ENCODE data around the gene DHODH.
"Not testable (repeated sequence)": the region's sequence is repeated elsewhere in the genome, so short reads cannot be mapped to it uniquely, and the experiment has no call there.

The DHODH gene

DNA sequence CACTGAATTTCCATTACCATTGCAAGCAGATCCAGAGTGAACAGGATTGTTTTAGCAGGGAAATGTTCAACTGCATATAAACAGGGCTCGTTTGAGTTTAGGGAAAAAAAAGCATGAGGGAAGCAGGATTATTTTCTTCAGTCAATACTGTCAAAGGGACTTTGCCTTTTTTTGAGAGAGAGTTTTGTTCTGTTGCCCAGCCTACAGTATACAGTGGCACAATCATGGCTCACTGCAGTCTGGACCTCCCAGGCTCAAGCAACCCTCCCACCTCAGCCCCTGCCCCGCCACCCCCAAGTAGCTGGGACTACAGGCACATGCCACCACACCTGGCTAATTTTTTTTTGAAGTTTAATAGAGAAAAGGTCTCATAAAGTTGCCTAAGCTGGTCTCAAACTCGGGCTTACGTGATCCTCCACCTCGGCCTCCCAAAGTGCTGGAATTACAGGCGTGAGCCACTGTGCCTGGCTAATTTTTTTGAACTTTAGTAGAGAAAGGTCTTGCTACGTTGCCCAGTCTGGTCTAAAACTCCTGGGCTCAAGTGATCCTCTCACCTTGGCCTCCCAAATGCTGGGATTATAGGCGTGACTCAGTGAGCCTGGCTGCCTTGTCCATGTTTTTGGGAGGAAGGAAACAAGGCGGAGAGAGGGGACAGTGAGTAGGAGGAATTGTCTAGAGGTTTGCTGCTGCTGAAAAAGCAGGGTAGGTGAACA is 23.1 kb upstream of the DHODH start:
- TF ChIP-seq, protein P1, sequence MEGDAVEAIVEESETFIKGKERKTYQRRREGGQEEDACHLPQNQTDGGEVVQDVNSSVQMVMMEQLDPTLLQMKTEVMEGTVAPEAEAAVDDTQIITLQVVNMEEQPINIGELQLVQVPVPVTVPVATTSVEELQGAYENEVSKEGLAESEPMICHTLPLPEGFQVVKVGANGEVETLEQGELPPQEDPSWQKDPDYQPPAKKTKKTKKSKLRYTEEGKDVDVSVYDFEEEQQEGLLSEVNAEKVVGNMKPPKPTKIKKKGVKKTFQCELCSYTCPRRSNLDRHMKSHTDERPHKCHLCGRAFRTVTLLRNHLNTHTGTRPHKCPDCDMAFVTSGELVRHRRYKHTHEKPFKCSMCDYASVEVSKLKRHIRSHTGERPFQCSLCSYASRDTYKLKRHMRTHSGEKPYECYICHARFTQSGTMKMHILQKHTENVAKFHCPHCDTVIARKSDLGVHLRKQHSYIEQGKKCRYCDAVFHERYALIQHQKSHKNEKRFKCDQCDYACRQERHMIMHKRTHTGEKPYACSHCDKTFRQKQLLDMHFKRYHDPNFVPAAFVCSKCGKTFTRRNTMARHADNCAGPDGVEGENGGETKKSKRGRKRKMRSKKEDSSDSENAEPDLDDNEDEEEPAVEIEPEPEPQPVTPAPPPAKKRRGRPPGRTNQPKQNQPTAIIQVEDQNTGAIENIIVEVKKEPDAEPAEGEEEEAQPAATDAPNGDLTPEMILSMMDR (IDR thresholded peaks at IDR 0.05; ENCODE audit: insufficient read depth, low read length, poor library complexity, severe bottlenecking) = no peak
- Histone ChIP-seq H3K4me3 (replicated peaks; ENCODE audit: low read depth, low read length) (no peak overlapping the region), H3K36me3 (ENCODE audit: control insufficient read depth, insufficient read depth, low read length) (no peaks in the 10 kb centered on the region), H3K27me3 (replicated peaks; ENCODE audit: control insufficient read depth, insufficient read depth, low read length) (no peaks in the 10 kb centered on the region; the same call in 1 of the 2 replicates)
- no peak for DNase-seq (ENCODE audit: extremely low read depth, insufficient read length)

DNA sequence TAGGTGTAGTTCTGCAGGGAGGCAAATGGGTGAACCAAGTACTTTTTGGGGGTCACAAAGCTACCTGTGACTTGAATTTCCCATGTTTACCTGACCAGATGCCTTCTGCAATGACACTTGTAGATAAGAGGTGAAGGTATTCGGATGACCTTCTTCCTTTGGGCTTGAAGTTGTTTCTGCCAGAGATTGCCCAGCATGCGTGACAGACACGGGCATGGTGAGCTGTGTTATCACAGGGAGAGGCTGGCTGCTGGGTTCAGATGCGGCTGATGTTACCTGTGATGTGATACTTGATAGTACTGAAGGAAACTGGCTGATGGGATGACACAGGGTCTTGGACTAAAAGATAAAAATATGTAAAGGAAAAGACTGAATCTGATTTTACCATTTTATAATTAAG is 22.4 kb upstream of the DHODH start:
- no peak for DNase-seq (ENCODE audit: extremely low read depth, insufficient read length)
- Histone ChIP-seq H3K27me3 (replicated peaks; ENCODE audit: control insufficient read depth, insufficient read depth, low read length) (no peaks in the 10 kb centered on the region; the same call in 1 of the 2 replicates), H3K4me3 (replicated peaks; ENCODE audit: low read depth, low read length) (no peak overlapping the region), H3K36me3 (ENCODE audit: control insufficient read depth, insufficient read depth, low read length) (no peaks in the 10 kb centered on the region)
- TF ChIP-seq, protein P1 (IDR thresholded peaks at IDR 0.05; ENCODE audit: insufficient read depth, low read length, poor library complexity, severe bottlenecking) = no peak

DNA sequence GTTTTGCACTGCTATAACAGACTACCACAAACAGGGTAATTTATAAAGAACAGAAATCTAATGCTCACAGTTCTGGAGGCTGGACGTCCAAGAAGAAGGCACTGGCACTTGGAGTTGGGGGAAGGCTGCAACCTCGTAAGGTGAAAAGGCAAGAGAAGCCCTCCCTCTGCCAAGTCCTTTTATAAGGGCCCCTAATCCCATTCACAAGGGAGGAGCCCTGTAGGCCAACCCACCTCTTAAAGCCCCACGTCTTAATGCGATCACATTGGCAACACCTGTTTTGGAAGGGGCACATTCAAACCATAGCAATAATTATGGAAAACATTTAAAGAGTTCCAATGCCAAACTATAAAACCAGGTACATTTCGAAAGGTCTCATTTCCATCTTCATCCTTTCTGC is 13.5 kb upstream of the DHODH start:
- no peak overlapping the region for H3K4me3 ChIP-seq (replicated peaks; ENCODE audit: low read depth, low read length)
- H3K27me3 ChIP-seq (replicated peaks; ENCODE audit: control insufficient read depth, insufficient read depth, low read length) = no peaks in the 10 kb centered on the region
- TF ChIP-seq, protein P1 (IDR thresholded peaks at IDR 0.05; ENCODE audit: insufficient read depth, low read length, poor library complexity, severe bottlenecking) = no peak
- no peaks in the 10 kb centered on the region for H3K36me3 ChIP-seq (ENCODE audit: control insufficient read depth, insufficient read depth, low read length)
- no peak for DNase-seq (ENCODE audit: extremely low read depth, insufficient read length)

DNA sequence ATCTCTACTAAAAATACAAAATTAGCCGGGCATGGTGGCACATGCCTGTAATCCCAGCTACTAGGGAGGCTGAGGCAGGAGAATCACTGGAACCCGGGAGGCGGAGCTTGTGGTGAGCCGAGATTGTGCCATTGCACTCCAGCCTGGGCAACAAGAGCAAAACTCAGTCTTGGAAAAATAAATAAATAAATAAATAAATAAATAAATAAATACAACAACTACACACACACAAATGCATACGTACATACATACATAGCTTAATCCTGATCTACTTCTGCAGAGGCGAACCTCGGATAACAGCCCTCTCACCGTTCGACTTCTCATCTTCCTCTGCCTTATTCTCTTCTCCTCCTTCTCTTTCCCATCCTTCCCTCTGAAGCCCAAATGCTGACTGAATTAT is 11.0 kb upstream of the DHODH start:
- not testable (repeated sequence) for H3K27me3 ChIP-seq (replicated peaks; ENCODE audit: control insufficient read depth, insufficient read depth, low read length); DNase-seq (ENCODE audit: extremely low read depth, insufficient read length); H3K36me3 ChIP-seq (ENCODE audit: control insufficient read depth, insufficient read depth, low read length); H3K4me3 ChIP-seq (replicated peaks; ENCODE audit: low read depth, low read length)

DNA sequence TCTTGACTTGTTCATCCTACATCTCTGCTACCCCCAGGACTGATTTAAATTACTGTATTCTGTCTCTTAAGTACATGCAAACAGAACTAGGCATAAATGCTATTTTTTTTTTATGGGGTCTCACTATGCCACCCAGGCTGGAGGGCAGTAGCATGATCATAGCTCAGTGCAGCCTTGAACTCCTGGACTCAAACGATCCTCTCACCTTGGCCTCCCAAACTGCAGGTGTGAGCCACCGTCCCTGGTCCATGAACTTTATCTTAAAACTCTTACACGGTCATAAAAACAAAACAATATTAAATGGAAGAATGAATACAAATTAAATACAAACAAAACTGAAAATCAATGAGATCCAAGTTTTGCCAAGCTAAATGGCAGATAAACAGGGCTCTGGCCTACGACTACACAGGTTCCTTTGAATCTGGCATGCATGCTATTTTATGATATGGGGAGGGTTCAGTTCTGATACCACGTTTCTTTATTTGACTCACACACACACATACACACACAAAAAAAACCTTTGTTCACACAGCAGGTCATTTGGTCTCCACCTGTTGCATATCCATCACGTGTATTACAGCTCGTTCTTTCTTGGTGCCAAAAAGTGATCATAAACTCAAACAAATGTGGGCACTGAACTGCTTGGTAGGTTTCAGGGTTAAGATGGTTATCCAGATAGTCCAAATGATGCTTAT is 7.2 kb upstream of the DHODH start:
- Histone ChIP-seq H3K4me3 (replicated peaks; ENCODE audit: low read depth, low read length) (no peak overlapping the region), H3K36me3 (ENCODE audit: control insufficient read depth, insufficient read depth, low read length) (no peaks in the 10 kb centered on the region), H3K27me3 (replicated peaks; ENCODE audit: control insufficient read depth, insufficient read depth, low read length) (no peaks in the 10 kb centered on the region)
- no peak for DNase-seq (ENCODE audit: extremely low read depth, insufficient read length)
- TF ChIP-seq, protein P1 (IDR thresholded peaks at IDR 0.05; ENCODE audit: insufficient read depth, low read length, poor library complexity, severe bottlenecking) = no peak

DNA sequence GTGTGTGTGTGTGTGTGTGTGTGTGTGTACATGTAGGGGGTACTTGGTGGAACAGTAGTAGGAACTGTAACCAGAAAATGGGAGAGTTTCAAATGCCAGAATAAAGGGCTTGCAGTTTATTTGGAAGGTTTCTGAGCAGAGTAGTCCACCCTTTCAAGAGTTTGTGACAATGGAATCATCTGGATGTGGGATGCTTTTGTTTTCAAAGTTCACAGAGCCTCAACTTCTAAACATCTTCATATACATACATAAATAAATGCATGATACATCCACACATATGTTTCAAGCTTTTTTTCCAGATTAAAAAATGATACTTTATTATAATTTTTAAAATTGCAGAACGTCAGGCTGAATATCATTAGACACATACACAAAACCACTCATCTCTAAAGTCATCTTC is 5.9 kb upstream of the DHODH start:
- H3K4me3 ChIP-seq (replicated peaks; ENCODE audit: low read depth, low read length) = no peak overlapping the region
- TF ChIP-seq, protein P1 (IDR thresholded peaks at IDR 0.05; ENCODE audit: insufficient read depth, low read length, poor library complexity, severe bottlenecking) = no peak
- DNase-seq (ENCODE audit: extremely low read depth, insufficient read length) = no peak

DNA sequence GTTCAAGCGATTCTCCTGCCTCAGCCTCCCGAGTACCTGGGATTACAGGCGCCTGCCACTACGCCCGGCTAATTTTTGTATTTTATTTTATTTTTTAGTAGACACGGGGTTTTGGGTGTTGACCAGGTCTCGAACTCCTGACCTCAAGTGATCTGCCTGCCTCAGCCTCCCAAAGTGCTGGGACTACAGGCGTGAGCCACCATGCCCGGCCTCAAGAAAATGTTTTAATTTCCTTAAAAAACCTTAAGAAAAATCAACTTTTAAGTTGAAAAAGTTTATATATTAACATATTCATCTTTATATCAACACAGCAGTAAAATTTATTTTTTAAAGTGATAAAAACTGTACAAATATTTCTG is 500 bp upstream of the DHODH start:
- not testable (repeated sequence) for H3K27me3 ChIP-seq (replicated peaks; ENCODE audit: control insufficient read depth, insufficient read depth, low read length); H3K36me3 ChIP-seq (ENCODE audit: control insufficient read depth, insufficient read depth, low read length); DNase-seq (ENCODE audit: extremely low read depth, insufficient read length)
- H3K4me3 ChIP-seq (replicated peaks; ENCODE audit: low read depth, low read length) = peak overlapping the region; percentile 27

More for the DNA sequence above, 5.9 kb upstream of the DHODH start:
- Histone ChIP-seq H3K27me3 (replicated peaks; ENCODE audit: control insufficient read depth, insufficient read depth, low read length) (no peaks in the 10 kb centered on the region), H3K36me3 (ENCODE audit: control insufficient read depth, insufficient read depth, low read length) (no peaks in the 10 kb centered on the region)

Data from GM06990 (cell line).